Measurements from ENCODE around the gene DDX54. TPM values are rescaled to one million over a fixed set of nuclear protein-coding genes. Genes with fewer than 3 reads are reported as not detected.

Gene DDX54
- total and polyA plus RNA-seq, 7 donors: 53.6 to 93.5 (median 79.4) TPM

DNA sequence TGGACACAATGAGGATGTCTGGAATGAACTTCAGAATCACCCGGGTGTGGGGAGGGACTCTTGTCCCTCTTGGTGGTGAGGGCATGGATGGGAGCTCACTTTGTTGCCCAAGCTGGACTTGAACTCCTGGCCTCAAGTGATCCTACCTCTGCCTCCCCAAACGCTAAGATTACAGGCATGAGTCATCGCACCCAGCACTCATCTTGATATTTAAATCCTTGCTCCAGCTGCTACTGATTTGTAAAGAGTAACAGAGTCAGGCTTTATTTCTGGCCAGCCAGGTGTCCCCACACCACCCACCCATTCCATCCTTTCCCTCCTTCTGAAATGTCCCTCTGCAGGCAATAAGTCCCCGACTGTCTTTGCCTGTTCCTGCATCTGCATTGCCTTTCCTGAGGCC, 4.9 kb downstream of the DDX54 start:
- Histone ChIP-seq H3K27me3 (ENCODE audit: insufficient read depth in 3 of 3, low read length in 2 of 3) (no peaks in the 10 kb centered on the region), H3K4me1 (peaks cover 13% of the 10 kb centered on the region), H3K9me3 (no peaks in the 10 kb centered on the region), H3K4me3 (no peak overlapping the region), H3K27ac (no peak overlapping the region), H3K36me3 (ENCODE audit: insufficient read depth in 1 of 2, low read depth in 1 of 2) (peaks cover 19 to 60% of the 10 kb centered on the region in 2 donors)
- TF ChIP-seq, protein P1, sequence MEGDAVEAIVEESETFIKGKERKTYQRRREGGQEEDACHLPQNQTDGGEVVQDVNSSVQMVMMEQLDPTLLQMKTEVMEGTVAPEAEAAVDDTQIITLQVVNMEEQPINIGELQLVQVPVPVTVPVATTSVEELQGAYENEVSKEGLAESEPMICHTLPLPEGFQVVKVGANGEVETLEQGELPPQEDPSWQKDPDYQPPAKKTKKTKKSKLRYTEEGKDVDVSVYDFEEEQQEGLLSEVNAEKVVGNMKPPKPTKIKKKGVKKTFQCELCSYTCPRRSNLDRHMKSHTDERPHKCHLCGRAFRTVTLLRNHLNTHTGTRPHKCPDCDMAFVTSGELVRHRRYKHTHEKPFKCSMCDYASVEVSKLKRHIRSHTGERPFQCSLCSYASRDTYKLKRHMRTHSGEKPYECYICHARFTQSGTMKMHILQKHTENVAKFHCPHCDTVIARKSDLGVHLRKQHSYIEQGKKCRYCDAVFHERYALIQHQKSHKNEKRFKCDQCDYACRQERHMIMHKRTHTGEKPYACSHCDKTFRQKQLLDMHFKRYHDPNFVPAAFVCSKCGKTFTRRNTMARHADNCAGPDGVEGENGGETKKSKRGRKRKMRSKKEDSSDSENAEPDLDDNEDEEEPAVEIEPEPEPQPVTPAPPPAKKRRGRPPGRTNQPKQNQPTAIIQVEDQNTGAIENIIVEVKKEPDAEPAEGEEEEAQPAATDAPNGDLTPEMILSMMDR (IDR thresholded peaks at IDR 0.05): no peak
- peak; percentile 18 to 61 (median 30) for ATAC-seq
- WGBS, 3 donors: 64 to 81% (median 66%) methylated on average over 4 of the region's 4 CpGs
- DNase-seq: no peak
- intact Hi-C loops (cut with DNase I): loop anchor here in 1 of 2 donors (10.0 kb wide), 1 partner anchor 184 kb away; no protein-coding TSS in a partner anchor

DNA sequence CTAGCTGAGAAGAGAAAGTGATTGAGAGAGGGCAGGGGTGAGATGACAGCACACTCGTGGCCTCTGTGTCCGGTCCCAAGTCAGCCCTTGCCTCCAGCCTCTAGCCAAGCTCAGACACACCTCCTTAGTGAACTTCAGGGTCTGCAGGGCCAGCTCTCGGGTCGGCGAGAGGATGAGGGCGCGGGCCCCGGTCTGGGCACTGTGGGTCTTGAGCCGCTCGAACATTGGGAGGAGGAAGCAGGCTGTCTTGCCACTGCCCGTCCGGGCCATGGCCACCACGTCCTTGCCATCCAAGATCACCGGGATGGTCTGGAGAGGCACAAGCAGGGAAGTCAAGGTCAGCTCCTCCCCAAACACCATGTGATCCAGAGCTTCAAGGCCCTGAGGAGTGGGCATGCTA, 6.3 kb downstream of the DDX54 start:
- H3K9me3 ChIP-seq: no peaks in the 10 kb centered on the region
- TF ChIP-seq, protein P1 (IDR thresholded peaks at IDR 0.05): no peak
- no peak for ATAC-seq
- intact Hi-C loops (cut with DNase I): no loop called here
- no peak overlapping the region for H3K4me3 ChIP-seq
- no peak for DNase-seq
- peaks cover 19 to 74% of the 10 kb centered on the region in 2 donors for H3K36me3 ChIP-seq (ENCODE audit: insufficient read depth in 1 of 2, low read depth in 1 of 2)
- 94 to 95% (median 94%) methylated on average over 11 to 14 of the region's 14 CpGs for WGBS, 3 donors
- no peaks in the 10 kb centered on the region for H3K27me3 ChIP-seq (ENCODE audit: insufficient read depth in 3 of 3, low read length in 2 of 3)
- H3K4me1 ChIP-seq: peaks cover 10% of the 10 kb centered on the region
- H3K27ac ChIP-seq: no peak overlapping the region

DNA sequence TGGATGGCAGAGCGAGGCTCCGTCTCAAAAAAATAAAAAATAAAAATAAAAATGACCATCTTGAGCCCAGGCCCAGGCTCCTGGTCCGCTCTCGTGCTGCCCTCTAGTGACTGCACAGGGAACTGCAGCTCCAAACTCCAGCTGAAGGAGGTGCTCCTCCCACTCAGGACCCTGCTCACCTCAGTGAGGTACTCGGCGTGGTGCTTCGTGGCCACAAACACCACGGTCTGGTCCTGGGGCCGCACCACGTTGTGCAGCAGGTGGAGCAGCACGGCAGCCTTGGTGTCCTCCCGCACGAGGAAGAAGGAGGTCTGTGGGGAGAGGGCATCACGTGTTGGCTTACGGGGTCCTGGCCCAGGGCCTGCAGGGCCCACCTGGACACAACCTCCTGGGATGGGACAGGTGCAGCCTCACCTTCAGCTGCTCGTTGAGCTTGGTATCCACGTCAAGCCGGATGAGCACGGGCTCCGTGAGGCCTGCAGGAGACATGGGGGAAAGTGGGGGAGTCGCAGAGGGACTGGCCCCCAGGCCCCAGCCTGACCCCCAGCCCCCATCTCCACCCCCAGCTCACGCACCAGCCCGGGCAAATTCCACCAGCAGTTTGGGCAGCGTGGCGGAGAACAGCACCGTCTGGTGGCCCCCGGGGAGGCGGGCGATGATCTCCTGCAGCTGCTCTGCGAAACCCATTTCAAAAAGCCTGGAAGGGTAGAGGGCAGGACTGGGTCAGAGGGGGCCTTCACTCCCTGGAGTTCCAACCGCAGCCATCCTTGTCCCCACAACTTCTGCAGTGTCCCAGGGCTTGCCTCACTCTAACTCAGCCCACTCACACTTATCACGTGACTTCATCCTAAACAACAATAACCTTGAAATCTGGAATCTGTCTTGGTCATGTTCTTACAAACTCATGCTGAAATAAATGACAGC, 10.6 kb downstream of the DDX54 start:
- H3K27ac ChIP-seq: no peak overlapping the region
- H3K36me3 ChIP-seq (ENCODE audit: insufficient read depth in 1 of 2, low read depth in 1 of 2): peaks cover 11 to 95% of the 10 kb centered on the region in 2 donors
- no peaks in the 10 kb centered on the region for H3K27me3 ChIP-seq (ENCODE audit: insufficient read depth in 3 of 3, low read length in 2 of 3)
- TF ChIP-seq, protein P1 (IDR thresholded peaks at IDR 0.05): peak; percentile 97
- 52 to 62% (median 56%) methylated on average over 31 to 32 of the region's 32 CpGs for WGBS, 3 donors
- no peaks in the 10 kb centered on the region for H3K4me1 ChIP-seq
- H3K4me3 ChIP-seq: no peak overlapping the region
- peak; percentile 66 to 87 for DNase-seq
- intact Hi-C loops (cut with DNase I): loop anchor here in 1 of 2 donors (2.0 kb wide), 1 partner anchor 126 kb away; no protein-coding TSS in a partner anchor
- ATAC-seq: peak; percentile 52 to 89 (median 74)
- no peaks in the 10 kb centered on the region for H3K9me3 ChIP-seq

DNA sequence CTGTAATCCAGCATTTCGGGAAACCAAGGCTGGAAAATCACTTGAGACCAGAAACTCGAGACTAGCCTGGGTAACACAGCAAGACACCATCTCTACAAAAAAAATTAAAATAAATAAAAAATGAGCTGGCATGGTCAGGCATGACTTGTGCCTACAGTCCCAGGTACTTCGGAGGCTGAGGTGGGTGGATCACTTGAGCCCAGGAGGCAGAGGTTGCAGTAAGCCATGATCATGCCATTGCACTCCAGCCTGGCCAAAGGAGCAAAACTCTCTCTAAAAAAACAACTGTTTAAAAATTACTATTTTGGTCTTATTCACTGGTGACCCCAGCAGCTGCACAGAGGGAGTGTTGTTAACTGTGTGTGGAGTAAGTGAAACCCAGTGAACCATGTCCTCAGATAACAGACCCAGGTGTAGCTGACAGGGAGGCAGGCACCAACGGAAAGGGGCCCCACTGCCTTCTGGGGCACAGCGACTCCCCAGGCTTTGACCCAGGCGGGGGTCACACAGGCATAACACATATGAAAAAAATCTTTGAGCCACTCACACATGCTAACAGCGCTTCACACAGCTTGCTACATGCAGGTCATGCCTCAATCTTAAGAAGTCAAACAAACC, 12.1 kb downstream of the DDX54 start:
- intact Hi-C loops (cut with DNase I): no loop called here
- WGBS, 3 donors: 90 to 92% (median 91%) methylated on average over 7 of the region's 7 CpGs
- Histone ChIP-seq H3K4me3 (no peak overlapping the region), H3K9me3 (no peaks in the 10 kb centered on the region), H3K4me1 (no peaks in the 10 kb centered on the region), H3K27ac (no peak overlapping the region), H3K27me3 (ENCODE audit: insufficient read depth in 3 of 3, low read length in 2 of 3) (no peaks in the 10 kb centered on the region), H3K36me3 (ENCODE audit: insufficient read depth in 1 of 2, low read depth in 1 of 2) (peaks cover 18 to 95% of the 10 kb centered on the region in 2 donors)
- ATAC-seq (no peak), DNase-seq (no peak)
- TF ChIP-seq, protein P1 (IDR thresholded peaks at IDR 0.05): no peak

Data from psoas muscle (tissue), 8 donors.